GM19452 (cell line): ENCODE measurements around the gene UBR3.
"Not testable (repeated sequence)": the region's sequence is repeated elsewhere in the genome, so short reads cannot be mapped to it uniquely, and the experiment has no call there.

Experiments
- ATAC-seq: cut with Tn5 transposase; IDR thresholded peaks from one replicate; pipeline ENCODE4 v1.9.1; 2021; ENCODE audit not compliant: unreplicated experiment

The UBR3 gene

GRCh38 chr2:170092436-170093060 is 265.3 kb downstream of the UBR3 start:
- ATAC-seq: no peak

GRCh38 chr2:170095380-170095779 is 268.1 kb downstream of the UBR3 start:
- no peak for ATAC-seq

GRCh38 chr2:170098626-170099312 is 271.5 kb downstream of the UBR3 start:
- ATAC-seq: no peak

GRCh38 chr2:170101789-170102188 is 274.5 kb downstream of the UBR3 start:
- ATAC-seq: no peak

GRCh38 chr2:170106102-170106840 is 279.0 kb downstream of the UBR3 start:
- no peak for ATAC-seq

GRCh38 chr2:170113168-170113894 is 286.1 kb downstream of the UBR3 start:
- no peak for ATAC-seq

GRCh38 chr2:170115501-170116229 is 288.4 kb downstream of the UBR3 start:
- ATAC-seq: no peak

- ATAC-seq: no peak
Measured at GRCh38 chr2:170118641-170119040, 291.4 kb downstream of the UBR3 start.

- ATAC-seq: not testable (repeated sequence)
Measured at GRCh38 chr2:170119326-170119725, 292.1 kb downstream of the UBR3 start.

GRCh38 chr2:170121689-170122088 is 294.4 kb downstream of the UBR3 start:
- ATAC-seq: no peak

- no peak for ATAC-seq
Measured at GRCh38 chr2:170122883-170123547, 295.8 kb downstream of the UBR3 start.

GRCh38 chr2:170123593-170123992 is 296.3 kb downstream of the UBR3 start:
- ATAC-seq: no peak

- ATAC-seq: not testable (repeated sequence)
Measured at GRCh38 chr2:170126138-170126728, 299.0 kb downstream of the UBR3 start.
